HG03066 (cell line): ENCODE measurements around the gene ADD3.

ENCODE experiments used
- ATAC-seq: cut with Tn5 transposase; IDR thresholded peaks from one replicate; pipeline ENCODE4 v1.9.1; 2021; ENCODE audit warnings: low read depth; ENCODE audit not compliant: unreplicated experiment

Gene ADD3

GRCh38 chr10:110007701-110008517 is at the start of gene ADD3:
TSS of gene ADD3 (plus strand) at chr10:110007984. CDS start at chr10:110100654, 92,670 bp downstream.
- ATAC-seq: peak; percentile 57

GRCh38 chr10:109958059-109958458 is 49.7 kb upstream of the ADD3 start:
- no peak for ATAC-seq

GRCh38 chr10:109959259-109960145 is 48.3 kb upstream of the ADD3 start:
- ATAC-seq: no peak

GRCh38 chr10:109960682-109961081 is 47.1 kb upstream of the ADD3 start:
- no peak for ATAC-seq

- no peak for ATAC-seq
These were observed 46.4 kb upstream of the ADD3 start for GRCh38 chr10:109961174-109962001.

GRCh38 chr10:109962247-109962646 is 45.5 kb upstream of the ADD3 start:
- no peak for ATAC-seq

GRCh38 chr10:109963439-109963838 is 44.3 kb upstream of the ADD3 start:
- ATAC-seq: no peak

- no peak for ATAC-seq
These were observed 43.5 kb upstream of the ADD3 start for GRCh38 chr10:109964318-109964717.

- no peak for ATAC-seq
These were observed 40.6 kb upstream of the ADD3 start for GRCh38 chr10:109966961-109967738.

- no peak for ATAC-seq
These were observed 40.1 kb upstream of the ADD3 start for GRCh38 chr10:109967739-109968088.

- no peak for ATAC-seq
These were observed 38.6 kb upstream of the ADD3 start for GRCh38 chr10:109968953-109969759.

GRCh38 chr10:109969760-109970346 is 37.9 kb upstream of the ADD3 start:
- no peak for ATAC-seq

GRCh38 chr10:109971634-109972033 is 36.1 kb upstream of the ADD3 start:
- no peak for ATAC-seq

- ATAC-seq: no peak
These were observed 35.3 kb upstream of the ADD3 start for GRCh38 chr10:109972372-109973001.

- no peak for ATAC-seq
These were observed 34.4 kb upstream of the ADD3 start for GRCh38 chr10:109973326-109973829.

- no peak for ATAC-seq
These were observed 33.1 kb upstream of the ADD3 start for GRCh38 chr10:109974504-109975191.
